RWPE1 (cell line): ENCODE results near the gene CIDEC.
"Not testable (repeated sequence)": the region's sequence is repeated elsewhere in the genome, so short reads cannot be mapped to it uniquely, and the experiment has no call there.

ENCODE experiments used
- CTCF ChIA-PET: fragments of 350-600 bp; sonication (Branson Sonifier 250); formaldehyde crosslinking; extraction: SDS; loops from one replicate; lab custom pipeline; 2021; lab: Yijun Ruan, JAX
- POLR2A ChIA-PET: fragments of 400-600 bp; formaldehyde crosslinking; extraction: SDS; loops from one replicate; lab custom pipeline; 2020; ENCODE audit warnings: antibody characterized with exemption; ENCODE audit not compliant: low non-redundant PET; lab: Yijun Ruan, JAX
- DNase-seq: peaks from one replicate; pipeline ENCODE4 v3.0.0; 2012; ENCODE audit warnings: low spot score
- H3K27ac ChIP-seq: fragments of 450-650 bp; 2 replicates; pipeline ENCODE4 v1.5.1; 2017
- TF ChIP-seq, protein P1 (sequence below): fragments of 450-650 bp; conservative IDR thresholded peaks from 2 replicates; pipeline ENCODE4 v1.5.1; 2017; ENCODE audit warnings: low read depth, mild to moderate bottlenecking

The CIDEC gene

GRCh38 chr3:9886328-9886727, 6.3 kb upstream of the CIDEC start:
- no peak for DNase-seq
- H3K27ac ChIP-seq = peak overlapping the region; percentile 89; the same call in 1 of the 2 replicates
- ChIA-PET CTCF (interaction anchor here (0.6 kb wide), 1 partner anchor 18 kb away, joined by 4 read pairs; no protein-coding TSS in a partner anchor), POLR2A (no interaction called here)
- TF ChIP-seq, protein P1, sequence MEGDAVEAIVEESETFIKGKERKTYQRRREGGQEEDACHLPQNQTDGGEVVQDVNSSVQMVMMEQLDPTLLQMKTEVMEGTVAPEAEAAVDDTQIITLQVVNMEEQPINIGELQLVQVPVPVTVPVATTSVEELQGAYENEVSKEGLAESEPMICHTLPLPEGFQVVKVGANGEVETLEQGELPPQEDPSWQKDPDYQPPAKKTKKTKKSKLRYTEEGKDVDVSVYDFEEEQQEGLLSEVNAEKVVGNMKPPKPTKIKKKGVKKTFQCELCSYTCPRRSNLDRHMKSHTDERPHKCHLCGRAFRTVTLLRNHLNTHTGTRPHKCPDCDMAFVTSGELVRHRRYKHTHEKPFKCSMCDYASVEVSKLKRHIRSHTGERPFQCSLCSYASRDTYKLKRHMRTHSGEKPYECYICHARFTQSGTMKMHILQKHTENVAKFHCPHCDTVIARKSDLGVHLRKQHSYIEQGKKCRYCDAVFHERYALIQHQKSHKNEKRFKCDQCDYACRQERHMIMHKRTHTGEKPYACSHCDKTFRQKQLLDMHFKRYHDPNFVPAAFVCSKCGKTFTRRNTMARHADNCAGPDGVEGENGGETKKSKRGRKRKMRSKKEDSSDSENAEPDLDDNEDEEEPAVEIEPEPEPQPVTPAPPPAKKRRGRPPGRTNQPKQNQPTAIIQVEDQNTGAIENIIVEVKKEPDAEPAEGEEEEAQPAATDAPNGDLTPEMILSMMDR = no peak

- TF ChIP-seq, protein P1 = no peak
- H3K27ac ChIP-seq = peak overlapping the region; percentile 89
- ChIA-PET CTCF (interaction anchor here (0.7 kb wide), 1 partner anchor 19 kb away, joined by 3 read pairs; no protein-coding TSS in a partner anchor), POLR2A (no interaction called here)
- DNase-seq = peak; percentile 88
These were observed 4.6 kb upstream of the CIDEC start for GRCh38 chr3:9884555-9885165.

DNA sequence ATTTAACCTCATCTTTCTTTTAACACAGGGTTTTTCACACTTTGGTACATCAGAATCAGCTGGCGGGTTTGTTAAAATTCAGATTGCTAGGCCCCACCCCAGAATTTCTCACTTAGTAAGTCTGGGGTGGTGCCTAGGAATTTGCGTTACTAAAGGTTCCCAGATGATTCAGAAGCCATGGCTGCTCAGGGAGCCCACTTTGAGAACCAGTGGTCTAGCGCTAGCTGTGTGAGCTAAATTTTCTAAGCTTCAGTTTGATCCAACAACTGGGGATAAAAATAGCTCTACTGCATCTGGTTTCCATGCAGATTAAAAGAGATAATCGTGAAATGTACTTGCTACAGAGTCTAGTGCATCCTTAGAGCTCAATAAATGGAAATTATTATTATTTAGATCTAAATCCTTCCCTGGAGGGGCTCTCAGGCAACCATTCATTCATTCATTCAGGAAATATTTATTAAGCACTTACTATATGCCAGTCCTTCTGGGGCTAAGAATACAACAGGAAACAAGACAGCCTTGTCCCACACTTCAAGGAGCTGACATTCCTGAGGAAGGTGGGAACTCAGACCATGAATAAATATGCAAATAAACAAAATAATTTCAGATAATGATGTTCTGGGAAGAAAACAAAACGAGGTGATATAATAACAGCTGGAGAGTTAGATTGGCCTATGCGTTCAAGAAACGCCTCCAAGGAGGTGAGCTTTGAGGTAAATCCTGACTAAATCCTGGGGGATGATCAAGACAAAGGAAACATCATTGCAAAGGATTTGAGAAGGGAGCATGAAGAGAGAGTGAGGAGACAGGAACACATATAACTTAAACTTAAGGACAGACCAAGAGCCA, 3.9 kb upstream of the CIDEC start:
- TF ChIP-seq, protein P1 = no peak
- no peak for DNase-seq
- CTCF ChIA-PET = interaction anchor here (0.7 kb wide), 2 partner anchors 10 to 19 kb away, joined by 3 to 6 read pairs; no protein-coding TSS in a partner anchor
- peak overlapping the region; percentile 89 for H3K27ac ChIP-seq
- POLR2A ChIA-PET = interaction anchor here (0.6 kb wide), 1 partner anchor 270 kb away, joined by 7 read pairs; no protein-coding TSS in a partner anchor

GRCh38 chr3:9881441-9881840, 1.4 kb upstream of the CIDEC start:
- DNase-seq = no peak
- no peak overlapping the region for H3K27ac ChIP-seq
- CTCF ChIA-PET = no interaction called here
- TF ChIP-seq, protein P1 = no peak
- POLR2A ChIA-PET = no interaction called here

DNA sequence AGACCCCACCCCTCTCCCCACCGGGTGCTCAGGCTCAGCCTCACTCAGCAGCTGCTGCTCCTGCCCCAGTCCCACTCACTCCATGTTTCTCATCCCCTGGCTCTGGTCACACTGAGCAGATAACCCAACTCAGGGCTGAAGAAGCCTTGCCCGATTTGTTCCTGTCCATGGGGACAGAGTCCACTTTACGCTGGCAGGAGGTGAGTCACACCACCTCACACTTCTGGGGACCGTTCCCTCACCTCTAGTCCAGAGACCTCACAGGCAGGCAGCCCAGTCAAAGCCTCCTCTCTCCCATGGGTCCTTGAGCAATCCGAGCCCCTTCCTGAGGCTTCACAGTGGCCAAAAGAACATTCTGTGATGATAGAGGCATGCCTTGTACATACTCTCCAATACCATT, 1.4 kb downstream of the CIDEC start:
- no peak overlapping the region for H3K27ac ChIP-seq
- DNase-seq = no peak
- ChIA-PET CTCF (no interaction called here), POLR2A (no interaction called here)
- TF ChIP-seq, protein P1 = no peak

GRCh38 chr3:9876991-9877390, 3.1 kb downstream of the CIDEC start:
- ChIA-PET CTCF (no interaction called here), POLR2A (no interaction called here)
- TF ChIP-seq, protein P1 = no peak
- no peak overlapping the region for H3K27ac ChIP-seq
- DNase-seq = no peak

DNA sequence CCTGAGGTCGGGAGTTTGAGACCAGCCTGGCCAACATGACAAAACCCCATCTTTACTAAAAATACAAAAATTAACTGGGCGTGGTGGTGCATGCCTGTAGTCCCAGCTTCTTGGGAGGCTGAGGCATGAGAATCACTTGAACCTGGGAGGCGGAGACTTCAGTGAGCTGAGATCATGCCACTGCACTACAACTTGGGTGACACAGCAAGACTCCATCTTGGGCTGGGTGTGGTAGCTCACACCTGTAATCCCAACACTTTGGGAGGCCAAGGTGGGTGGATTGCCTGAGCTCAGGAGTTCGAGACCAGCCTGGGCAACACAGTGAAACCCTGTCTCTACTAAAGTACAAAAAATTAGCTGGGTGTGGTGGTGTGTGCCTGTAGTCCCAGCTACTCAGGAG, 3.8 kb downstream of the CIDEC start:
- CTCF ChIA-PET = interaction anchor here (0.6 kb wide), 1 partner anchor 372 kb away, joined by 4 read pairs; no protein-coding TSS in a partner anchor
- H3K27ac ChIP-seq, POLR2A ChIA-PET, DNase-seq: not testable (repeated sequence)
